CD4-positive, alpha-beta T cell treated with Interleukin-6 at 100 ng/mL for 8 hours (primary cell): Measurements from ENCODE around the gene KCNT1.

ENCODE experiments used
- DNase-seq: peaks from one replicate; pipeline ENCODE4 v3.0.0-alpha.2; 2020; ENCODE audit warnings: mixed read lengths, low spot score

The KCNT1 gene

DNA sequence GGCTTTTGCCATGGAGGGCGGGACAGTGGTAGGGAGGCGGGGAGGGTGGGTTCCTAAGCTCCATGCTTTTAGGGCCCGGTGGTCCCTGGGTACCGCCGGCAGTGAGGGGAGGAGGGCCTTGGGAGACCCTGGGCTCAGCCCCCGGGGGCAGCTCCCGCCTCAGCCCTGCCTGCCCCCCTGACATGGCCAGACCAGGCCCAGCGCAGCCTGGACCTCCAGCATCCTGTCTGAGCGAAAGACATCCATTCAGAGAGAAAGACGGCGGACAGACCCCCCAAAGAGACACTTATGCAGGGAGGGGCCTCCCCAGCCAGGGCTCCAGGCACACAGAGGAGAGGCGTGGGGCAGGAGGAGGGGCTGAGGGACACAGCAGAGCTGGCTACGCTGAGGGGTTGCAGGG is 45.3 kb downstream of the KCNT1 start:
- DNase-seq: no peak

DNA sequence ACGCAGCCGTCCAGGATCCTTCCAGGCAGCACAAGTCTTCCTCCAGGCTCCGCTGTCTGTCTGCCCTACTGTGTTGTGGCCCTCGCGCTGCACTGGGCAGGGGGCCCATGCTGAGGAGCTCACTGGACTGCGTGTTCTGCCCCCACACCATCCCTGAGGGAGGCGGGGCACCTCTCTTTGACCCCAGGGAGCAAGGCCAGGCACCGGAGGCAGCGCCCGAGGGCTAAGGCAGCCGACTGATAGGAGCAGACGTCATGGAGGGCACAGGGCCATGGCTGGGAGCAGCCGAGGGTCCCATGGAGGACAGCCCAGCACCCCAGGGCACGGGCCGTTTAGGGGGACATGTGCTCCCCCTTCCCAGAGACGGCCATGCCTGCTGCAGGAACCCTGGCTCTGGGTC is 46.7 kb downstream of the KCNT1 start:
- DNase-seq: no peak

DNA sequence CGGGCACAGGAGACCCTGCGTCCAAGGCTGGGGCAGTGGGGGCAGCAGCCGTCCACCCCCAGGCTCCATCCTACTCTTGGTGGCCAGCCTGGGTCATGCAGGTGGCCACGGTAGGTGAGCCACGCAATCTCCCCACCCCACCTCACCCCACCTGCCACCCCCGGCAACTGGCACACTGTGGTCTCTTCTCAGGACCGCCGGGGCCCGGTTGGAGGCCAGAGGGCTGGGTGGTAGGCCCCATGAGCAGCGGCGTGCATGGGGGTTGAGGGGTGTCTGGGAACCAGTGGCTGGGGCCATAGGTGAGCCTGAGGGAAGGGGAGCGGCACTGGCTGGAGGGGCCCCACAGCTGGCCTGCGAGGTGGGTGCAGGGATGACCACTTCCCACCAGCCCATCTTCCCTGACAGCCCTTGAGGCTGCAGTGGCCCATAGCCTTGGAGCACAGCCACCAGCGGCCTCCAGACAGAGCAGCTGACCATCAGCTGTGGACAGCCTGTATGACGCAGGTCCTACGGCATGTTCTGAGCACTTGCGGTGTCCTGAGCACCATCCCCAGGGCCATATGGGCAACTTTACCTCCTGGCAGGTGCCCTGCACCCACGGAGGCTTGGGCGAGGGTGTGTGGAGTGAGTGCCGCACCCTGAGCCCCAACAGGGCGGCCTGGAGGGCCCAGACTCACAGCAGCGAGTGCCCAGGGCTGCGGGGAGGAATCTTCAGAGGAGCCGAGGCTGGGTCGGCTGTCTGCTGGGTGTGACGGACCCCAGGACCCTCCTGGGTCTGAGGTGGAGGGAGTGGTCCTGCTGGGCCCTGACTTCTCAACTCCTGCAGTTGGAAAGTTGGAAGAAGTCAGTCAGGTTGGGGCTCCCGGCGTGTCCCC is 47.4 kb downstream of the KCNT1 start:
- DNase-seq: no peak

DNA sequence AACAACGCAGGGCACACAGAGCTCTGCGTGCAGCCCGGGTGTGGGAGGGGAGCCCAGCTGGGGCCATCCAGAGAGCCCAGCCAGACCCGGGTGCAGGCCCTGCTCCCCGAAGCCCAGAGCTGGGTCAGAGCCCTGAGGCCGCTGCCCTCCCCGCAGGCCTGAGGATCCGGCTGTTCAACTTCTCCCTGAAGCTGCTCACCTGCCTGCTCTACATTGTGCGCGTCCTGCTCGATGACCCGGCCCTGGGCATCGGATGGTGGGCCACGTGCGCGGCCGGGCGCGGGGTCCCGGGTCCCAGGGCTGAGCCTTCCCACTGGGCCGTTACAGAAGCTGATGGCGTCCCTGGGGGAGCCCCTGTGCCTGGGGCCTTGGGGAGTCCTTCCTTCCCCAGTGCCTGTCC is 48.8 kb downstream of the KCNT1 start:
- DNase-seq: no peak

DNA sequence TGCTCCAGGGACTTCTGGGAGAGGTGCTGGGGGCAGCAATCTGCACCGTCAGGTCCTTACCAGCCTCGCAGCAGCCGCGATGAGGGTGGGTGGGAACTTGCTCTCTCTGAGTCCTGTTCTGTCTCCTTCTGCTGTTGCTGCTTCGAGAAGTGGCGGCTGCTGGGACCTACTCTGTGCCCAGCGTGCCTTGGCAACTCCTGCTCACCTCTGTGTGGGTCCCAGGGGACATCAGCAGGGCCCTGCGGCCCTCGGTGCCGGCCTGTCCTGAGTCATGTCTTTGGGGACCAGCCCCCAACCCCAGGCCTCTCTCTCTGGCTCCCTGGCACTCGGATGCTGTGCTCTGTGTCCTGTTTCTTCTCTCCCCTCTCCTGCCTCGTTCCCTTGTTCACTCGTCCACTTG is 49.5 kb downstream of the KCNT1 start:
- DNase-seq: no peak

DNA sequence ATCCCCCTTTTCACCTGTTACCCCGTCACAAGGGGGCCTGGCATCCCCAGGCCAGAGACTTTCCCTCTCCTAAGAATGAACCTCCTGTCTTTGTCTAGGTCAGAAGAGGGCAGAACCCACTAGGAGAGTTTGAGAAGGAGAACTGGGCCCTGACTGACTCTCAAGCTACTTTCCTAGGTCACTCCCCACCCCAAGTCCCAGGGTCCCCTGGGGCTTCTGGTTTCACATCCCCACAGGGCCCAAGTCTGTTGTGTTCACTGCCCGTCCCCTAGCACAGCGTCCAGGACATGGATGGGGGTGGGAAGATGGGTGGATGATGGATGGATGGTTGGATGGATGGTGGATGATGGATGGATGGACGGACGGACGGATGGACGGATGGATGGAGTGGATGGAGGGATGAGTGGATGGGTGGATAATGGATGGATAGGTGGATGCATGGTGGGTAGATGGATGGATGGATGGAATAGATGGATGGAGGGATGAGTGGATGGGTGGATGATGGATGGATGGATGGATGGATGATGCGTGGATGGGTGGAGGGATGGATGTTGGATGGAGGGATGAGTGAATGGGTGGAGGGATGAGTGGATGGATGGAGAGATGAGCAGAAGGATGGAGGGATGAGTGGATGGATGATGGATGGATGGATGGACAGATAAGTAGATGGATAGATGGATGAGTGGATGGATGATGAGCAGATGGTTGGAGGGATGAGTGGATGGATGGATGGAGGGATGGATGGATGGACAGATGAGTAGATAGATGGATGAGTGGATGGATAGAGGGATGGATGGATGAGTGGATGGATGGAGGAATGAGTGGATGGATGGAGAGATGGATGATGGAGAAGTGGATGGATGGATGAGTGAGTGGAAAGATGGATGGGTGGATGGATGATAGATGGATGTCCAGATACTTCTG is 50.6 kb downstream of the KCNT1 start:
- no peak for DNase-seq

DNA sequence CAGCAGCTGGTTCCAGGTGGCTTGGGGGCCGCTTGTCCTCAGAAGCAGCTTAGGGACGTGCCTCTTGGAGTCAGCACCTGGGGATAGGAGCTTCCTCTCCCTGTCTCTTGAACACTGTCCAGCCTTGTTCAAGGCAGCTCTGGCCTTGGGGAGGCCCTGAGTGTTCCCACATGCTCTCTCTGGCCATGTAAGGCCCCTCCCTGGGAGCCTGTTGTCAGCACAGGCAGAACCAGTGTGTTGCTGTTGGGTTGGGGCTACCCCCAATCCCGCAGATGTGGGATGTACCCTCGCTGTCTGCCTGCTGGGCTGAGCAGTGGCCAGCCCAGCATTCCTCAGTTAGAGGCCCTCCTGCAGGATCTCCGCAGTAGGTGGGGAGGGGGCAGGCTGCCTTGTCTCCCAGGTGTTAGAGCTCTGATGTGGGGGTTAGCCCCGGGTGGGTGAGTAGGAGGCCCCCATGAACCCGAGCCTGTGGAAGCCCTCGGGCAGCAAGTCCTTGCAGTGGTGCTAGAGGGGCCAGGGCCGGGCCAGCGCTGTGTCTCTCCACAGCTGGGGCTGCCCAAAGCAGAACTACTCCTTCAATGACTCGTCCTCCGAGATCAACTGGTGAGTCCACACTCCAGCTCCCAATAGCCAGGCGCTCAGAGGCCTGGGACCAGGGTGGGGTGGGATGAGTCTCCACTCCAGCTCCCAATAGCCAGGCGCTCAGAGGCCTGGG is 51.6 kb downstream of the KCNT1 start:
- no peak for DNase-seq

DNA sequence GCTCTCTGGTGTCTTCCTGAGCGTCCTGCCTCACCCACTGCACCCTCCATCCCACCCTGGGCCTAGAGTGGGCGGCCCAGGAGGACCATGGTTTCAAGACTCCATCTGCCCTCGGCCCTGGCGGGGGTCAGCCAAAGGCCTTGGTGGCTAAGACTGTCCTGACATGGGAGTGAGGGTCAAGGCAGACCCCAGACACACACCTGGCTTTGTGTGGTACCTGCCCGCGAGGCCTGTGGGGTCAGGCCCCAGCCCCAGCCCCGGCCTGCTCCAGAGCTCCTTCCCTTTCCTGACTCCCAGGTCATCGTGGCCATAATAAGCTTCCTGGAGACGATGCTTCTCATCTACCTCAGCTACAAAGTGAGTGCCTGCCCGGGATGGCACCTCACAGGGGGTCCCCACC is 54.6 kb downstream of the KCNT1 start:
- DNase-seq: no peak

DNA sequence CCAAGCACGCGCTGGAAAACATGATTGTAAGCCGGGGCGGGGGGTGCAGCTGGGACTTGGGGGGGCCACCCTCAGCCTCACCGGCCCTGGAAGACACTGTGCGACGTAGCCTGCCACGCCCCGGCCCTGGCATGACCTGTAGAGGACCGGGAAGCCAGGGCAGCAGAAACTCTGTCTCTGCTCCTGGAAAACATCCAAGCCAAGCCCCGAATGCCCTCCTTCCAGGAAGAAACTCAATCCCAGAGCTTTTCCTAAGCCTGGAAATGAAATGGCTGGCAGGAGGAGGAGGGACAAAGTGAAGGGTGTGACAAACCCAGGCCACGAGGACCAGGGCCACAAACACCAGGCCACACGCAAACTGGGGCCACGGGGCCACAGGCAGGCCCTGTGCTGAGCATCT is 55.4 kb downstream of the KCNT1 start:
- no peak for DNase-seq

DNA sequence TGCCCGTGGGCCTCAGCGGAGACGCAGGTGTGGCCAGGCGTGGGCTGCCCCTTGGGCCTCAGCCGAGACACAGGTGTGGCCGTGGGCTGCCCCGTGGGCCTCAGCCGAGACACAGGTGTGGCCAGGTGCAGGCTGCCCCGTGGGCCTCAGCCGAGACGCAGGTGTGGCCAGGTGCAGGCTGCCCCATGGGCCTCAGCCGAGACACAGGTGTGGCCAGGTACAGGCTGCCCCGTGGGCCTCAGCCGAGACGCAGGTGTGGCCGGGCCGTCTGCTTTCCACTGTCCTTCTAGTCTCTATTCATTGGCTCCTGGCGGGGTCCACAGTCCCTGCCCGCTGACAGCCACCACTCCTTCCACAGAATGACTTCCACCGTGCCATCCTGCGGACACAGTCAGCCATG is 56.1 kb downstream of the KCNT1 start:
- no peak for DNase-seq

DNA sequence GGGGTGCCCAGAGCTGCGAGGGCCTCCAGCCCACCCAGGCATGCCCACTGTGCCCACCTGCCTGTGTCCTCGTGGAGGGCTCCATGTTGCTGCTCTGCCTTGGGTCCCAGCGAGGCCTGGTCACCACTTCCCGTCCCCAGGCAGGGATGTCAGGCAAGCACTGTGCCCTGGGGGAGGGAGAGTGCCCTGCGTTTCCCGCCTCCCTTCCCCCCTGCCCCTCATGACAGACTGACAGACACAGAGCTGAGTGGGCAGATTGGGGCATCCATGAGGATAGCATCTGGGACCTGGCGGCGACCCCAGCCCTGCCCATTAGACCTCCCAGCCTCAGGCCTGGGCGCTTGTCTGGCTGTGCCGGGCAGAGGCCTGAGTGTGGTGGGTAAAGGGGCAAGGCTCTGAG is 56.9 kb downstream of the KCNT1 start:
- no peak for DNase-seq

DNA sequence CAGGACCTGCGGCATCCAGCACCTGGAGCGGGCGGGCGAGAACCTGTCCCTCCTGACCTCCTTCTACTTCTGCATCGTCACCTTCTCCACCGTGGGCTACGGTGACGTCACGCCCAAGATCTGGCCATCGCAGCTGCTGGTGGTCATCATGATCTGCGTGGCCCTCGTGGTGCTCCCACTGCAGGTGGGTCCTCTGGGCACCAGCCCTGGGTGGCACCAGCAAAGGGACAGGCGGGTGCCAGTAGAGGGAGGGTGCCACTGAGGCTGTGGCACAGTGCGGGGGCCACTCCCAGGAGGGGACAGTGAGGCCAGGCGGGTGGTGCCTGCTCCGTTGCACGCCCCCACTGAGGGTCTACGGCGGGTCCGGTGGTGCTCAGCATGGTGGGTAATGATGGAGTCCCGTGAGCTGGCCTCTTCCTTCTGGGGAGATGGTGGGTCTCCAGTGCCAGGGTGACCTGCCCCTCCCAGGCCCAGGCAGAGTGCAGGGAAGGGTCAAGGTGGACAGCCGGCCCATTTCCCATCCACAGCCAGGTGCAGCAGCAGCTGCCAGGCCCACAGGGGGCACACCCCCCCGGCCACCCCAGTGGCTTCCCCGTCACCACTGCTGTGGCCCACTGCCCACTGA is 57.8 kb downstream of the KCNT1 start:
- DNase-seq: no peak

DNA sequence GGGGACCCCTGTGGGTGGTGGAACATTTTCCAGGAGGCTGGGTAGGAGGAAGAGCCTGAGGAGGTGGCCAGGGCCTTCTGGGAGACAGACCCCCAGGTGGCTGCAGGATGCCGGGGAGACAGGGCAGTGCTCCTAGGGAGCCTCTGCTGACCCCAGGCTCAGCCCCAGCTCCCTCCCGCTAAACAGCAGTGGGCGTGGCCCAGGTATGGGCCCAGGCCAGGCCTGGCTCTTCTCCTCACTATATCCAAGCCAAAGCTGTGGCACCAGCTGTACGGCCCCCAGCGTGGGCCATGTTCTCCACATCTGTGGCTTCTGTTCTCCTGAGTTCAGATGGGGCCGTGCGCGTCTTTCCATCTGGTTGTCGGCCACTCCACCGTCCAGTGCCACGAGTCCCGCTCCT is 58.5 kb downstream of the KCNT1 start:
- DNase-seq: no peak

DNA sequence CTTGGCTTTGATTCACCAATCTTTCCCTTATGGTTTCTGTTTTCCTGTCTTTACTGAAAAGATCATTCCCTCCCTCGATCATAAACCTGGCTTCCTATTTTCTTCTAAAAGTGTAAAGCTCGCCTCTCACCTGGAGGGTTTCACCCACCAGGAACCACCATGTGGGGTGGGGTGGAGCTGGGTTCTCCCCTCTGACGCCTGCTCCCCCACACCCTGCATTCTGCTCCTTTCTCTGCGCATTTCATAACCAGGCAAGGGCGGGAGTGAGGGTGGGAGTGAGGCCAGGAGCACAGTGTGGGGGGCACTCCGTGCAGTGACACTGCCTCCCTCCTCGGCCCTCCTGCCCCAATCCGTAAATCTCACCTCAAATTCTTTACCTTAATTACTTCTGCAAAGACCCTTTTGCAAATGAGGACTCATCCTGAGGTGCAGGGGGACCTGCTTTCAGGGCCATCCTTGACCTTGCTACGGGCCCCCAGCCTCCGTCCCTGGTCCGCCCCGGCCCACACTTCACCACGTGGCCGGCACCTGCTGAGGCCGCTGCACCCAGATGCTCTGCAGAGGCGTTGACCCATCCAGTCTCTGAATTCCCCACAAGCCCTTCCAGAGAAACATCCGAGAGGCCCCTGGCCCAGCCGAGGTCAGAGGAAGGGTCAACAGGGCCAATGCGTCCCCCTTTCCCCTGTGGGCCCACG is 59.3 kb downstream of the KCNT1 start:
- no peak for DNase-seq

DNA sequence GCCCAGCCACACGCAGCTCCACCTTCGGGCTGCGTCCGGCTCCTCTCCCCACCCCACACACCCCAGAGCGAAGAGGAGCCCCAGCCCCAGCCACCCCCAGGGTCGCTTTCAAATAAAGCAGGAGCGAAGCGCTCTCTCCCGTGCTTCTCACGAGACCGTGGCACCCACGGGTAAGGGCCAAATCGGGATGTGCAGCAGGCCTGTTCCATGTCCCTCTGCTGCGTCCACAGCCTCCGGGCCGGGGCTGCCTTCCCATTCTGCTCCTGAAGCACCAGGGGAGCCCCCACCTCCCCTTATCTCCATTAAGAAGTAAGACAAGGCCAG is 59.8 kb downstream of the KCNT1 start:
- DNase-seq: no peak

DNA sequence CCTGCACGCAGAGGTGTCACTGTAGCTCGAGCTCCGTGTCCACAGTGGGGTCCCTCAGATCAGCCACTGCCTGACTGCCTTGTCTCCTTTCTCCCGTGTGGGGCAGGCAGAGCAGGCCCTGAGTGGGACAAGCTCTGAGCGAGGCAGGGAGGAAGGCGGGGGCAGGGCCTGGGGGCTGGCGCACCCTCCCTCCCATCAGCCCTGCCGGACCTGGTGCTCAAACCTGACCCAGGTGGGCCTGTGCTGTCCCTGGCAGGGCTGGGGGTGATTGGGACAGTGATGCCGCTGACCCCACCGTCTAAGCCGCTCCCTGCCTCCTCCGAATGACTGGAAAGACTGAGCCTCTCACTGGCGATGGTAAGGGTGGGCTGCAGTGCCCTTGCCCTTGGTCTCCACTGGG is 60.9 kb downstream of the KCNT1 start:
- no peak for DNase-seq

DNA sequence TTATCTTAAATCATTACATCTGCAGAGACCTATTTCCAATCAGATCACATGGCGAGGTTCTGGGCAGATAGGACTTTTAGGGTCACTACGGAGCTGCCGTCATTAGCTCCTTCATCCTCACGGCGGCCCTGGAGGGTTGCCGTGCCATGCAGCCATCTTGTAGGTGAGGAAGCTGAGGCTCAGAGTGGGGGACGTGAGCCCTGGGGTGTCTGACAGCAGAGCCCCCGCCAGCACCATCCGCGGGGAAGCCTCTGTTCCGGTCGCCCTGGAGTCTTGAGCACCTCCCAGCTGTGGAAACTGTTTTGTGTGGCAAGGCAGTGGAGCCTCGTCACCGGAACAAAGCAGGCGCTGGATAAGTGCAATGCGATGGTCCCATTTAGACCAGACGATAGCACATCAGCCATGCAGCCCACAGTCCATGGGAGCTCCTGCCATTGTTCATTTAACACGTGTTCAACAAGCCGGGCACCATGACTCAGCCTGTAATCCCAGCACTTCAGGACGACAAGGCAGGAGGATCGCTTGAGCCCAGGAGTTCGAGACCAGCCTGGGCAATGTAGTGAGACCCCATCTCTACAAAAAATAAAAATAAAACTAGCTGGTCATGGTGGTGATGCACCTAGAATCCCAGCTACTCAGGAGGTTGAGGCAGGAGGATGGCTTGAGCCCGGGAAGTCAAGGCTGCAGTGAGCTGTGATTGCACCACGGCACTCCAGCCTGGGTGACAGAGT is 61.9 kb downstream of the KCNT1 start:
- DNase-seq: no peak

DNA sequence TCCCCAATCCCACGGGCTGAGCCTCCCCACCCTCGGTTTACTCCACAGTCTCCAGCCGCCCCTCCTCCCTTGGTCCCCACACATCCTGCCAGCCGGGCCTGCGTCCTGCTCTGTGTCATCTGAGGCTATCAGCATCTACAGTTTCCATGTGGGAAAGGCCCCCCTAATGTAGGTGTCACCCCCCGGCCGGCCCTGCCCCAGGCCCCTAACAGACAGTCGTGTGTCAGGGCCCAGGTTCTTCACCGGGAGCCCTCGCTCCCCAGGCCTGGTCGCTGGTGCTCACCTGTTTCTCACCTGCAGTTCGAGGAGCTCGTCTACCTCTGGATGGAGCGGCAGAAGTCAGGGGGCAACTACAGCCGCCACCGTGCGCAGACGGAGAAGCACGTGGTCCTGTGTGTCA is 62.7 kb downstream of the KCNT1 start:
- DNase-seq: no peak

DNA sequence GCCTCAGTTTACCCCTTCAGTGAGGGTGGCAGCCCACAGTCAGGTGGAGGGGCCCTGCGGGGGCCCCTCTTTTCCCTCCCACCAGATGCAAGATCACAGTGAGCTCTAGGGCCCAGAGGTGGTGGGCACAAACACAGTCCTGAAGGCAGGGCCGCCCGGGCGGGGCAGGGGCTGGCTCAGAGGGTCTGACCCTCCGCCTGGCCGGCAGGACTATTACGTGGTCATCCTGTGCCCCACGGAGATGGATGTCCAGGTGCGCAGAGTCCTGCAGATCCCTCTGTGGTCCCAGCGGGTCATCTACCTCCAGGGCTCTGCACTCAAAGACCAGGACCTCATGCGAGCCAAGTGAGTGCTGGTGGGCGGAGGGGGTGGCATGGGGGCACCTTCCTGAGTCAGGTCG is 63.4 kb downstream of the KCNT1 start:
- no peak for DNase-seq

DNA sequence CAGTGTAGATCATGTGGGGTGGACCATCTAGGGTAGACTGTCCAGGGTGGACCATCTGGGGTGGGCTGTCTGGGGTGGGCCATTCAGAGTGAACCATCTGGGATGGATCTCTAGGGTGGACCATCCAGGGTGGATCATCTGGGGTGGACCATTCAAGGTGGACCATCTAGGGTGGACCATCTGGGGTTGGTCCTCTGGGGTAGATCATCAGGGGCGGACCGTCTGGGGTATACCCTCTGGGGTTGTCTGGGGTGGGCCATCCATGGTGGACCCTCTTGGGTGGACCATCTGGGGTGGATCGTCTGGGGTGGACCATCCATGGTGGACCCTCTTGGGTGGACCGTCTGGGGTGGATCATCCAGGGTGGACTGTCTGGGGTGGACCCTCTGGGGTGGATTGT is 64.3 kb downstream of the KCNT1 start:
- no peak for DNase-seq

DNA sequence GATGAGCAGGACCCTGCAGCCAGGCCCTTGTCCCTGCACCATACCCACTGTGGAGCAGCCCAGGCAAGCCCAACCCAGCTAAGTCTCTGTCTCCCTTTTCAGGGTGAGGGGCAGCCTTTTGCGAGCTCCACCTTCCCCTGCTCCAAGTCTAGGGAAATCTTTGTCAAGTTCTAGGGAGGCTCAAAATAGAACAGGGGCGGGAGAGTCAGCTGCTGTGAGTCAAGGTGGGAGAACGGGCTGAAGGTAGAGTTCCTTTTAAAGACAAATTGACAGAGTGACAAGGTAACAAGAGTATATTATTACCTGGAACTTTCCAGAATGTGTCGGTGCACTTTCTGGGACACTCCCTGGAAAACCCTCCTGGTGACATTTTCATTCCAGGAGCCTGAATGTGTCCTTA is 64.7 kb downstream of the KCNT1 start:
- no peak for DNase-seq
